ENCODE data around the gene RNF44. TPM values are rescaled to one million over a fixed set of nuclear protein-coding genes. Genes with fewer than 3 reads are reported as not detected.
A peak's percentile ranks its signal among the peaks of the same experiment; 100 is the strongest.

RNF44 gene
- total RNA-seq, 2 experiments from 2014 or later, result 96.5 to 111 TPM

- H3K36me3 Mint-ChIP-seq, result no peaks in the 10 kb centered on the region
Observed at GRCh38 chr5:176547802-176548201, 10.6 kb upstream of the RNF44 start.

GRCh38 chr5:176545737-176546509 lies 8.7 kb upstream of the RNF44 start:
- CTCF ChIA-PET, result interaction anchor here (6.2 kb wide), 1 partner anchor 14 kb away, joined by 83 read pairs; no protein-coding TSS in a partner anchor
- ATAC-seq (no peak), DNase-seq (no peak)
- H3K4me1 Mint-ChIP-seq, result peaks cover 43% of the 10 kb centered on the region
- no peaks in the 10 kb centered on the region for H3K9me3 Mint-ChIP-seq (ENCODE audit: low read depth)
- no peak overlapping the region for H3K4me3 Mint-ChIP-seq
- H3K27me3 Mint-ChIP-seq, result no peaks in the 10 kb centered on the region
- H3K27ac Mint-ChIP-seq, result no peak overlapping the region
- H3K36me3 Mint-ChIP-seq, result no peaks in the 10 kb centered on the region

More at GRCh38 chr5:176547802-176548201, 10.6 kb upstream of the RNF44 start:
- no peak for DNase-seq
- ATAC-seq, result no peak
- Mint-ChIP-seq H3K4me3 (no peak overlapping the region), H3K27me3 (no peaks in the 10 kb centered on the region), H3K9me3 (ENCODE audit: low read depth) (no peaks in the 10 kb centered on the region), H3K27ac (no peak overlapping the region), H3K4me1 (peaks cover 27% of the 10 kb centered on the region)
- CTCF ChIA-PET, result interaction anchor here (1.2 kb wide), 1 partner anchor 14 kb away, joined by 3 read pairs; no protein-coding TSS in a partner anchor

- no peaks in the 10 kb centered on the region for H3K36me3 Mint-ChIP-seq
- CTCF ChIA-PET, result interaction anchor here (6.2 kb wide), 1 partner anchor 13 kb away, joined by 83 read pairs; no protein-coding TSS in a partner anchor
- H3K9me3 Mint-ChIP-seq (ENCODE audit: low read depth), result no peaks in the 10 kb centered on the region
- ATAC-seq, result no peak
- no peaks in the 10 kb centered on the region for H3K27me3 Mint-ChIP-seq
- DNase-seq, result no peak
- no peak overlapping the region for H3K4me3 Mint-ChIP-seq
- peaks cover 43% of the 10 kb centered on the region for H3K4me1 Mint-ChIP-seq
- no peak overlapping the region for H3K27ac Mint-ChIP-seq
Observed at GRCh38 chr5:176545388-176545736, 8.2 kb upstream of the RNF44 start.

- ATAC-seq (peak; percentile 80), DNase-seq (peak; percentile 85)
- no peaks in the 10 kb centered on the region for H3K36me3 Mint-ChIP-seq
- no peaks in the 10 kb centered on the region for H3K27me3 Mint-ChIP-seq
- no peaks in the 10 kb centered on the region for H3K9me3 Mint-ChIP-seq (ENCODE audit: low read depth)
- peak overlapping the region; percentile 94 for H3K27ac Mint-ChIP-seq
- peaks cover 54% of the 10 kb centered on the region for H3K4me1 Mint-ChIP-seq
- H3K4me3 Mint-ChIP-seq, result peak overlapping the region; percentile 92
- CTCF ChIA-PET, result interaction anchor here (0.6 to 6.2 kb wide), 17 partner anchors 10 to 155 kb away, joined by 3 to 83 read pairs (median 4); partner anchors contain the start of genes CLTB, FAF2 and HIGD2A
Observed at GRCh38 chr5:176543428-176544182, 6.4 kb upstream of the RNF44 start.

GRCh38 chr5:176542596-176543427 lies 5.6 kb upstream of the RNF44 start:
- peak; percentile 49 for ATAC-seq
- CTCF ChIA-PET, result interaction anchor here (0.6 to 6.2 kb wide), 13 partner anchors 11 to 154 kb away, joined by 3 to 83 read pairs (median 5); partner anchors contain the start of genes CLTB, FAF2 and HIGD2A
- Mint-ChIP-seq H3K27ac (peak overlapping the region; percentile 95), H3K9me3 (ENCODE audit: low read depth) (no peaks in the 10 kb centered on the region), H3K27me3 (no peaks in the 10 kb centered on the region), H3K4me1 (peaks cover 61% of the 10 kb centered on the region), H3K4me3 (peak overlapping the region; percentile 92), H3K36me3 (no peaks in the 10 kb centered on the region)
- no peak for DNase-seq

- Mint-ChIP-seq H3K9me3 (ENCODE audit: low read depth) (no peaks in the 10 kb centered on the region), H3K4me1 (peaks cover 56% of the 10 kb centered on the region)
Observed at GRCh38 chr5:176542135-176542595, 5.0 kb upstream of the RNF44 start.

GRCh38 chr5:176541338-176542134 lies 4.3 kb upstream of the RNF44 start:
- Mint-ChIP-seq H3K9me3 (ENCODE audit: low read depth) (no peaks in the 10 kb centered on the region), H3K36me3 (no peaks in the 10 kb centered on the region), H3K27me3 (no peaks in the 10 kb centered on the region), H3K27ac (peak overlapping the region; percentile 95), H3K4me3 (peak overlapping the region; percentile 89), H3K4me1 (peaks cover 56% of the 10 kb centered on the region)
- DNase-seq, result peak; percentile 90
- CTCF ChIA-PET, result interaction anchor here (0.6 to 6.2 kb wide), 4 partner anchors 9 to 124 kb away, joined by 3 to 83 read pairs (median 20); partner anchors contain the start of gene CLTB
- peak; percentile 23 for ATAC-seq

More at GRCh38 chr5:176542135-176542595, 5.0 kb upstream of the RNF44 start:
- H3K4me3 Mint-ChIP-seq, result peak overlapping the region; percentile 89
- CTCF ChIA-PET, result interaction anchor here (0.9 to 6.2 kb wide), 8 partner anchors 10 to 153 kb away, joined by 3 to 83 read pairs (median 8); partner anchors contain the start of genes CLTB, FAF2 and HIGD2A
- peak; percentile 11 for ATAC-seq
- no peaks in the 10 kb centered on the region for H3K36me3 Mint-ChIP-seq
- H3K27ac Mint-ChIP-seq, result peak overlapping the region; percentile 95
- no peaks in the 10 kb centered on the region for H3K27me3 Mint-ChIP-seq
- peak; percentile 84 for DNase-seq

- peak overlapping the region; percentile 89 for H3K4me3 Mint-ChIP-seq
- DNase-seq (peak; percentile 67), ATAC-seq (no peak)
- CTCF ChIA-PET, result interaction anchor here (1.7 to 6.2 kb wide), 3 partner anchors 9 to 124 kb away, joined by 5 to 83 read pairs (median 7); partner anchors contain the start of genes CLTB and FAF2
- H3K27me3 Mint-ChIP-seq, result no peaks in the 10 kb centered on the region
- H3K4me1 Mint-ChIP-seq, result peaks cover 56% of the 10 kb centered on the region
- H3K27ac Mint-ChIP-seq, result peak overlapping the region; percentile 95
- H3K9me3 Mint-ChIP-seq (ENCODE audit: low read depth), result no peaks in the 10 kb centered on the region
- peaks cover 2% of the 10 kb centered on the region for H3K36me3 Mint-ChIP-seq
Observed at GRCh38 chr5:176540956-176541337, 3.7 kb upstream of the RNF44 start.

GRCh38 chr5:176540476-176540899 lies 3.3 kb upstream of the RNF44 start:
- no peak for DNase-seq
- Mint-ChIP-seq H3K9me3 (ENCODE audit: low read depth) (no peaks in the 10 kb centered on the region), H3K27ac (peak overlapping the region; percentile 95), H3K27me3 (no peaks in the 10 kb centered on the region), H3K4me3 (no peak overlapping the region), H3K4me1 (peaks cover 56% of the 10 kb centered on the region), H3K36me3 (peaks cover 6% of the 10 kb centered on the region)
- no peak for ATAC-seq
- CTCF ChIA-PET, result interaction anchor here (1.7 to 6.2 kb wide), 3 partner anchors 8 to 124 kb away, joined by 5 to 83 read pairs (median 7); partner anchors contain the start of genes CLTB and FAF2

- no peak overlapping the region for H3K4me3 Mint-ChIP-seq
- no peak for DNase-seq
- H3K27ac Mint-ChIP-seq, result peak overlapping the region; percentile 60
- H3K36me3 Mint-ChIP-seq, result peaks cover 12% of the 10 kb centered on the region
- no peaks in the 10 kb centered on the region for H3K27me3 Mint-ChIP-seq
- ATAC-seq, result no peak
- no peaks in the 10 kb centered on the region for H3K9me3 Mint-ChIP-seq (ENCODE audit: low read depth)
- peaks cover 58% of the 10 kb centered on the region for H3K4me1 Mint-ChIP-seq
- CTCF ChIA-PET, result interaction anchor here (1.1 to 2.7 kb wide), 5 partner anchors 9 to 122 kb away, joined by 4 to 15 read pairs (median 7); partner anchors contain the start of genes CLTB and FAF2
Observed at GRCh38 chr5:176538989-176539384, 1.8 kb upstream of the RNF44 start.

GRCh38 chr5:176538230-176538988 lies 1.2 kb upstream of the RNF44 start:
- peak overlapping the region; percentile 93 for H3K4me3 Mint-ChIP-seq
- CTCF ChIA-PET, result interaction anchor here (1.1 to 2.7 kb wide), 9 partner anchors 9 to 150 kb away, joined by 3 to 15 read pairs (median 5); partner anchors contain the start of genes CLTB, FAF2, HIGD2A and NOP16
- H3K27me3 Mint-ChIP-seq, result no peaks in the 10 kb centered on the region
- no peak for DNase-seq
- peaks cover 63% of the 10 kb centered on the region for H3K4me1 Mint-ChIP-seq
- peaks cover 16% of the 10 kb centered on the region for H3K36me3 Mint-ChIP-seq
- peak overlapping the region; percentile 90 for H3K27ac Mint-ChIP-seq
- no peak for ATAC-seq
- H3K9me3 Mint-ChIP-seq (ENCODE audit: low read depth), result no peaks in the 10 kb centered on the region
